ENCODE measurements around the gene THBS1. TPM values are rescaled to one million over a fixed set of nuclear protein-coding genes. Genes with fewer than 3 reads are reported as not detected.

THBS1 gene
- total RNA-seq, 2 experiments from 2014 or later, result 0.51 TPM; not detected in 1

GRCh38 chr15:39573844-39574243, 7.0 kb upstream of the THBS1 start:
- no peaks in the 10 kb centered on the region for H3K9me2 ChIP-seq (ENCODE audit: insufficient read depth, low read length)
- POLR2A ChIA-PET, result interaction anchor here (0.6 kb wide), 1 partner anchor 209 kb away, joined by 3 read pairs; no protein-coding TSS in a partner anchor
- H3K36me3 ChIP-seq (ENCODE audit: insufficient read depth, low read length), result no peaks in the 10 kb centered on the region
- no TSS peak for BruUV-seq (replicated peaks)
- no peak overlapping the region for H3K4me3 ChIP-seq (ENCODE audit: low read depth, low read length, poor library complexity, severe bottlenecking)
- no peak for DNase-seq (ENCODE audit: low spot score)
- no peak overlapping the region for H3K27ac ChIP-seq (ENCODE audit: low read depth, low read length, poor library complexity, severe bottlenecking)
- no peaks in the 10 kb centered on the region for H3K79me2 ChIP-seq (ENCODE audit: insufficient read depth, low read depth, low read length)
- no peak overlapping the region for H2AFZ ChIP-seq (ENCODE audit: low read length)
- no peak for TF ChIP-seq EZH2phosphoT487 (IDR thresholded peaks at IDR 0.05; ENCODE audit: borderline replicate concordance, low read depth, low read length)
- no peak for TF ChIP-seq CTCF (conservative IDR thresholded peaks at IDR 0.05; ENCODE audit: low read length)
- no peaks in the 10 kb centered on the region for H4K20me1 ChIP-seq (ENCODE audit: insufficient read depth, low read length)
- H3K4me1 ChIP-seq (ENCODE audit: insufficient read depth, low read length, poor library complexity, severe bottlenecking), result no peaks in the 10 kb centered on the region
- H3K4me2 ChIP-seq (ENCODE audit: low read length), result no peak overlapping the region
- H3K9me3 ChIP-seq (ENCODE audit: low read length), result no peaks in the 10 kb centered on the region
- CTCF ChIA-PET (ENCODE audit: unreplicated experiment), result no interaction called here
- intact Hi-C loops (cut with micrococcal nuclease; ENCODE audit: unreplicated experiment), result no loop called here

DNA sequence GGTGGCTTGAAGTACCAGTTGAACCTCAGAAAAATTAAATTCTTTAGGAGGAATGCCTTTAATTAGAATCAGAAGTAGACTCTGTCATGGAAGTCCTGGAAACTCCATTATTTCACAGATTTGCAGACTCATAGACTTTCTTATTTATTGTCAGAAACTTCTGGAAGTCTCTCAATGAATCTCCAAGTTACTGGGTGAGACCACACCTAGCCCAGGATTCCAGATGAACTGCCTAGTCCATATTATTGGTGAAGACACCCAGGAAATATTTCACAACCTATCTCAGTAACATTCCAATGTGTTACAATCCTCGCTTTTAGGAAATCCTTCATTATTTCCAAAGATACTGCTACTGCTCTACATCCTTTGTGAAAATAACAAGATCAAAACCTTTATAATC, 6.5 kb upstream of the THBS1 start:
- no peak for DNase-seq (ENCODE audit: low spot score)
- Histone ChIP-seq H3K79me2 (ENCODE audit: insufficient read depth, low read depth, low read length) (no peaks in the 10 kb centered on the region), H3K4me3 (ENCODE audit: low read depth, low read length, poor library complexity, severe bottlenecking) (no peak overlapping the region), H2AFZ (ENCODE audit: low read length) (no peak overlapping the region), H4K20me1 (ENCODE audit: insufficient read depth, low read length) (no peaks in the 10 kb centered on the region), H3K4me1 (ENCODE audit: insufficient read depth, low read length, poor library complexity, severe bottlenecking) (no peaks in the 10 kb centered on the region), H3K4me2 (ENCODE audit: low read length) (no peak overlapping the region), H3K27ac (ENCODE audit: low read depth, low read length, poor library complexity, severe bottlenecking) (no peak overlapping the region), H3K9me3 (ENCODE audit: low read length) (no peaks in the 10 kb centered on the region), H3K36me3 (ENCODE audit: insufficient read depth, low read length) (no peaks in the 10 kb centered on the region), H3K9me2 (ENCODE audit: insufficient read depth, low read length) (no peaks in the 10 kb centered on the region)
- intact Hi-C loops (cut with micrococcal nuclease; ENCODE audit: unreplicated experiment), result no loop called here
- ChIA-PET POLR2A (no interaction called here), CTCF (ENCODE audit: unreplicated experiment) (no interaction called here)
- BruUV-seq (replicated peaks), result no TSS peak
- no peak for TF ChIP-seq CTCF (conservative IDR thresholded peaks at IDR 0.05; ENCODE audit: low read length)
- no peak for TF ChIP-seq EZH2phosphoT487 (IDR thresholded peaks at IDR 0.05; ENCODE audit: borderline replicate concordance, low read depth, low read length)

DNA sequence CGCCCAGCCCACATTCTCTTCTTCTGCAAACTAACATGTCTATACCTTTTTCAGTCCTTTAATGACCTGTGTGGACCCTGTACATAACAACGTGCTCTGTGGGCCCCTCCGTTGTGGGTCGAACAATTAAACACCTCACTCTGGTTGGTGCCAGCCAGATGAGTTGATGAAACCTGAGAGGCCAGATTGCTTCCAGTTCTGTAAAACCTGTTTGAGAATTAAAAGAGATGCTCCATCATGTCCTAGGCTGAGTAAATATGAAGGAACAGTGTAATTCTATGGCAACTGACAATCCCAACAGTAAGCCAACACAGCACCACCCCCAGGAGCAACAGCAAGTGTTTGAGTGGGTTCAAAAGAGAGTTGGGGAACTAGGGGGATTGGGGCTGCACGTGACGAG, 5.7 kb upstream of the THBS1 start:
- intact Hi-C loops (cut with micrococcal nuclease; ENCODE audit: unreplicated experiment), result no loop called here
- DNase-seq (ENCODE audit: low spot score), result no peak
- no peak for TF ChIP-seq CTCF (conservative IDR thresholded peaks at IDR 0.05; ENCODE audit: low read length)
- TF ChIP-seq EZH2phosphoT487 (IDR thresholded peaks at IDR 0.05; ENCODE audit: borderline replicate concordance, low read depth, low read length), result no peak

More for the DNA sequence above, 5.7 kb upstream of the THBS1 start:
- H3K36me3 ChIP-seq (ENCODE audit: insufficient read depth, low read length), result no peaks in the 10 kb centered on the region
- H3K4me3 ChIP-seq (ENCODE audit: low read depth, low read length, poor library complexity, severe bottlenecking), result no peak overlapping the region
- no peaks in the 10 kb centered on the region for H3K4me1 ChIP-seq (ENCODE audit: insufficient read depth, low read length, poor library complexity, severe bottlenecking)
- no peaks in the 10 kb centered on the region for H3K9me2 ChIP-seq (ENCODE audit: insufficient read depth, low read length)
- no peaks in the 10 kb centered on the region for H3K9me3 ChIP-seq (ENCODE audit: low read length)
- no peak overlapping the region for H3K27ac ChIP-seq (ENCODE audit: low read depth, low read length, poor library complexity, severe bottlenecking)
- BruUV-seq (replicated peaks), result no TSS peak
- H2AFZ ChIP-seq (ENCODE audit: low read length), result no peak overlapping the region
- no peaks in the 10 kb centered on the region for H3K79me2 ChIP-seq (ENCODE audit: insufficient read depth, low read depth, low read length)
- POLR2A ChIA-PET, result interaction anchor here (0.6 kb wide), 1 partner anchor 407 kb away, joined by 7 read pairs; no protein-coding TSS in a partner anchor
- H3K4me2 ChIP-seq (ENCODE audit: low read length), result no peak overlapping the region
- CTCF ChIA-PET (ENCODE audit: unreplicated experiment), result no interaction called here
- no peaks in the 10 kb centered on the region for H4K20me1 ChIP-seq (ENCODE audit: insufficient read depth, low read length)
